Measurements from ENCODE around the gene PBX1. TPM values are rescaled to one million over a fixed set of nuclear protein-coding genes. Genes with fewer than 3 reads are reported as not detected.

Gene PBX1
- total and polyA plus RNA-seq, 2 donors (not counting 3 experiments of a cell fraction or from before 2014, with no cell fraction given), result 10.7 to 24.1 TPM

- Histone ChIP-seq H3K9ac (replicated peaks; ENCODE audit: extremely low read depth, insufficient read depth, low read length) (no peak overlapping the region), H3K9me3 (replicated peaks; ENCODE audit: control insufficient read depth, insufficient read depth, low read length) (no peaks in the 10 kb centered on the region), H3K4me1 (ENCODE audit: control insufficient read depth, extremely low read depth, insufficient read depth, low read length) (no peaks in the 10 kb centered on the region), H3K27ac (ENCODE audit: insufficient read depth, low read depth, low read length) (no peak overlapping the region), H3K27me3 (ENCODE audit: control insufficient read depth in 2 of 2, insufficient read depth in 2 of 2, low read length in 2 of 2) (no peaks in the 10 kb centered on the region), H4K20me1 (replicated peaks; ENCODE audit: control insufficient read depth, extremely low read depth, insufficient read depth, low read length) (no peaks in the 10 kb centered on the region), H3K4me2 (ENCODE audit: insufficient read depth, low read length) (no peak overlapping the region), H3K79me2 (ENCODE audit: control insufficient read depth, insufficient read depth, low read length) (no peaks in the 10 kb centered on the region), H3K4me3 (replicated peaks in 1 of 3; ENCODE audit: insufficient read depth in 1 of 3, low read depth in 1 of 3, low read length in 3 of 3) (no peak overlapping the region), H2AFZ (ENCODE audit: low read depth, low read length) (no peak overlapping the region), H3K36me3 (ENCODE audit: control insufficient read depth in 2 of 2, extremely low read depth in 1 of 2, insufficient read depth in 2 of 2, low read length in 2 of 2) (no peaks in the 10 kb centered on the region), H3K9me1 (replicated peaks; ENCODE audit: control insufficient read depth, extremely low read depth, insufficient read depth, low read length) (no peaks in the 10 kb centered on the region)
- FAIRE-seq, result no peak
- no peak for TF ChIP-seq MAX (IDR thresholded peaks at IDR 0.05; ENCODE audit: insufficient read depth, insufficient read length)
- no peak for TF ChIP-seq FOS (IDR thresholded peaks at IDR 0.05; ENCODE audit: borderline replicate concordance, insufficient read depth, low read length)
- TF ChIP-seq MYC (IDR thresholded peaks at IDR 0.05; ENCODE audit: low read depth, low read length), result no peak
- no peak for TF ChIP-seq CTCF (IDR thresholded peaks at IDR 0.05; ENCODE audit: extremely low read depth in 1 of 2, insufficient read depth in 1 of 2, low read depth in 1 of 2, low read length in 2 of 2)
- no peak for TF ChIP-seq GATA2 (IDR thresholded peaks at IDR 0.05; ENCODE audit: insufficient read depth, insufficient read length, low read depth, low read length)
- TF ChIP-seq POLR2A (IDR thresholded peaks at IDR 0.05; ENCODE audit: low read depth, low read length), result no peak
- no peak for TF ChIP-seq JUN (IDR thresholded peaks at IDR 0.05; ENCODE audit: borderline replicate concordance, insufficient read depth, insufficient read length, low read depth)
- no peak for TF ChIP-seq EZH2 (IDR thresholded peaks at IDR 0.05; ENCODE audit: borderline replicate concordance, low read depth, low read length, severe bottlenecking)
- no peak for TF ChIP-seq POLR2AphosphoS5 (IDR thresholded peaks at IDR 0.05; ENCODE audit: insufficient read depth, low read depth, low read length)
- DNase-seq (ENCODE audit: low read depth, low spot score), result no peak
- intact Hi-C loops (cut with micrococcal nuclease), result no loop called here
- CTCF ChIA-PET, result no interaction called here
- POLR2A ChIA-PET, result no interaction called here
- BruUV-seq (replicated peaks), result no TSS peak
- dilution Hi-C loops (cut with MboI; ENCODE audit: extremely low pct_ligation_motif_present, low sequenced_read_pairs), result no loop called here
Observed at GRCh38 chr1:164792410-164793004, 233.5 kb downstream of the PBX1 start.
